Activated T-cell treated with anti-CD3 and anti-CD28 coated beads for 1 hour (primary cell): ENCODE results near the gene SYNJ1.
"Not testable (repeated sequence)": the region's sequence is repeated elsewhere in the genome, so short reads cannot be mapped to it uniquely, and the experiment has no call there.

Source experiments
- DNase-seq: peaks from one replicate; pipeline ENCODE4 v3.0.0-alpha.2; 2020; ENCODE audit warnings: low read depth

SYNJ1 gene

GRCh38 chr21:32611471-32611997 is 116.3 kb downstream of the SYNJ1 start:
- DNase-seq = no peak

- DNase-seq = not testable (repeated sequence)
Observed at GRCh38 chr21:32610940-32611339, 116.9 kb downstream of the SYNJ1 start.

GRCh38 chr21:32608851-32609250 is 119.0 kb downstream of the SYNJ1 start:
- no peak for DNase-seq

- no peak for DNase-seq
Observed at GRCh38 chr21:32605469-32605868, 122.3 kb downstream of the SYNJ1 start.

GRCh38 chr21:32604464-32604863 is 123.3 kb downstream of the SYNJ1 start:
- DNase-seq = no peak

GRCh38 chr21:32603131-32603530 is 124.7 kb downstream of the SYNJ1 start:
- no peak for DNase-seq

- no peak for DNase-seq
Observed at GRCh38 chr21:32602099-32602498, 125.7 kb downstream of the SYNJ1 start.

- DNase-seq = no peak
Observed at GRCh38 chr21:32599526-32599925, 128.3 kb downstream of the SYNJ1 start.

- DNase-seq = no peak
Observed at GRCh38 chr21:32599091-32599490, 128.7 kb downstream of the SYNJ1 start.

GRCh38 chr21:32597205-32597604 is 130.6 kb downstream of the SYNJ1 start:
- DNase-seq = no peak

- no peak for DNase-seq
Observed at GRCh38 chr21:32595431-32595830, 132.4 kb downstream of the SYNJ1 start.

GRCh38 chr21:32593690-32594089 is 134.1 kb downstream of the SYNJ1 start:
- no peak for DNase-seq

- DNase-seq = no peak
Observed at GRCh38 chr21:32592929-32593502, 134.8 kb downstream of the SYNJ1 start.

GRCh38 chr21:32590130-32590529 is 137.7 kb downstream of the SYNJ1 start:
- DNase-seq = no peak

- DNase-seq = no peak
Observed at GRCh38 chr21:32587651-32588050, 140.2 kb downstream of the SYNJ1 start.

GRCh38 chr21:32587120-32587519 is 140.7 kb downstream of the SYNJ1 start:
- DNase-seq = no peak

GRCh38 chr21:32585970-32586369 is 141.8 kb downstream of the SYNJ1 start:
- no peak for DNase-seq

- no peak for DNase-seq
Observed at GRCh38 chr21:32585042-32585710, 142.6 kb downstream of the SYNJ1 start, which contains the start of gene TCP10L. Gene TCP10L, minus strand, starts transcription at chr21:32585523. Its CDS starts 1,219 bp downstream, at chr21:32584304.

GRCh38 chr21:32584472-32584871 is 143.3 kb downstream of the SYNJ1 start:
- no peak for DNase-seq

GRCh38 chr21:32581732-32582131 is 146.1 kb downstream of the SYNJ1 start:
- no peak for DNase-seq

- no peak for DNase-seq
Observed at GRCh38 chr21:32580949-32581348, 146.9 kb downstream of the SYNJ1 start.
